GM23338 (cell line): ENCODE data around the gene CFHR2. TPM values are rescaled to one million over a fixed set of nuclear protein-coding genes. Genes with fewer than 3 reads are reported as not detected.

Experiments used
- ATAC-seq: fragments of 200-7000 bp; cut with Tn5 transposase; 3 replicates; pipeline ENCODE4 v1.9.1; 2020
- DNase-seq: peaks from one replicate; pipeline ENCODE4 v3.0.0-alpha.2; 2015; ENCODE audit warnings: low spot score
- H2AFZ ChIP-seq: fragments of 200-600 bp; sonication (generic); 2 replicates; pipeline ENCODE4 v1.8.0; 2016; ENCODE audit warnings: antibody characterized with exemption, mild to moderate bottlenecking, moderate library complexity
- H3F3A ChIP-seq: fragments of 200-600 bp; sonication (generic); replicated peaks from 2 replicates; pipeline ENCODE4 v1.8.0; 2017; ENCODE audit warnings: antibody characterized with exemption, mixed run types, low read depth
- H3K27ac ChIP-seq: fragments of 200-600 bp; sonication (generic); 2 replicates; pipeline ENCODE4 v1.6.1; 2016; ENCODE audit warnings: low read depth
- H3K27me3 ChIP-seq: fragments of 200-600 bp; sonication (generic); 2 replicates; pipeline ENCODE4 v1.8.0; 2016; ENCODE audit warnings: mild to moderate bottlenecking, mixed run types, moderate library complexity; ENCODE audit not compliant: insufficient read depth
- H3K36me3 ChIP-seq: fragments of 200-600 bp; sonication (generic); 2 replicates; pipeline ENCODE4 v1.8.0; 2016; ENCODE audit warnings: mild to moderate bottlenecking; ENCODE audit not compliant: insufficient read depth
- H3K4me1 ChIP-seq: fragments of 200-600 bp; sonication (generic); 2 replicates; pipeline ENCODE4 v1.8.0; 2016; ENCODE audit warnings: mild to moderate bottlenecking, moderate library complexity; ENCODE audit not compliant: insufficient read depth
- H3K4me2 ChIP-seq: fragments of 200-600 bp; sonication (generic); 2 replicates; pipeline ENCODE4 v1.7.1; 2017; ENCODE audit warnings: mixed run types
- H3K4me3 ChIP-seq: fragments of 200-600 bp; sonication (generic); 2 replicates; pipeline ENCODE4 v1.6.1; 2016; ENCODE audit warnings: mixed run types
- H3K79me2 ChIP-seq: fragments of 200-600 bp; sonication (generic); replicated peaks from 2 replicates; pipeline ENCODE4 v1.8.0; 2017; ENCODE audit warnings: mild to moderate bottlenecking; ENCODE audit not compliant: insufficient read depth
- H3K9me2 ChIP-seq: fragments of 200-600 bp; sonication (generic); 2 replicates; pipeline ENCODE4 v1.8.0; 2017; ENCODE audit not compliant: insufficient read depth
- H4K20me1 ChIP-seq: fragments of 200-600 bp; sonication (generic); replicated peaks from 2 replicates; pipeline ENCODE4 v1.8.0; 2017; ENCODE audit warnings: mild to moderate bottlenecking; ENCODE audit not compliant: insufficient read depth
- H3K27ac Mint-ChIP-seq: 2 replicates; pipeline ENCODE4 v1.8.0; 2020; ENCODE audit warnings: inconsistent platforms, mild to moderate bottlenecking, moderate library complexity, mixed read lengths
- H3K27me3 Mint-ChIP-seq: 3 replicates; pipeline ENCODE4 v1.8.0; 2022; ENCODE audit warnings: low read depth, mild to moderate bottlenecking, moderate library complexity, mixed read lengths, inconsistent platforms; ENCODE audit not compliant: insufficient read depth, poor library complexity
- H3K36me3 Mint-ChIP-seq: 3 replicates; pipeline ENCODE4 v1.8.0; 2021; ENCODE audit warnings: low read depth, mild to moderate bottlenecking, inconsistent platforms, moderate library complexity, mixed read lengths
- H3K4me1 Mint-ChIP-seq: 3 replicates; pipeline ENCODE4 v1.8.0; 2020; ENCODE audit warnings: mild to moderate bottlenecking, inconsistent platforms, mixed read lengths
- H3K4me3 Mint-ChIP-seq: 3 replicates; pipeline ENCODE4 v1.8.0; 2021; ENCODE audit warnings: moderate library complexity, mild to moderate bottlenecking, inconsistent platforms, mixed read lengths
- H3K9me3 Mint-ChIP-seq: 3 replicates; pipeline ENCODE4 v1.8.0; 2020; ENCODE audit warnings: moderate library complexity, mild to moderate bottlenecking, inconsistent platforms, mixed read lengths
- CREB1 ChIP-seq: fragments of 250-450 bp; sonication (Bioruptor Pico); IDR thresholded peaks from 2 replicates; pipeline ENCODE4 v1.5.0; 2020; ENCODE audit warnings: low read depth, mild to moderate bottlenecking, moderate library complexity
- EZH2 ChIP-seq: fragments of 200-600 bp; sonication (generic); IDR thresholded peaks from one replicate; pipeline ENCODE4 v1.8.0; 2017; ENCODE audit warnings: antibody characterized with exemption, mild to moderate bottlenecking, low read depth; ENCODE audit not compliant: unreplicated experiment
- EZH2phosphoT487 ChIP-seq: fragments of 200-600 bp; sonication (generic); IDR thresholded peaks from one replicate; pipeline ENCODE4 v1.8.1; 2018; ENCODE audit warnings: antibody characterized with exemption; ENCODE audit not compliant: unreplicated experiment
- JUNB ChIP-seq: IDR thresholded peaks from one replicate; pipeline ENCODE4 v1.6.1; 2016; ENCODE audit warnings: antibody characterized with exemption; ENCODE audit not compliant: unreplicated experiment
- NANOG ChIP-seq: IDR thresholded peaks from 2 replicates; pipeline ENCODE4 v1.6.1; 2016; ENCODE audit warnings: antibody characterized with exemption, borderline replicate concordance
- POLR2AphosphoS5 ChIP-seq: IDR thresholded peaks from 2 replicates; pipeline ENCODE4 v1.6.1; 2016; ENCODE audit warnings: antibody characterized with exemption, low read depth
- STAT1 ChIP-seq: IDR thresholded peaks from one replicate; pipeline ENCODE4 v1.6.1; 2016; ENCODE audit warnings: antibody characterized with exemption; ENCODE audit not compliant: unreplicated experiment
- ZNF331 ChIP-seq: fragments of 250-450 bp; sonication (Bioruptor Pico); IDR thresholded peaks from 2 replicates; pipeline ENCODE4 v1.5.0; 2020; ENCODE audit warnings: low read depth, mild to moderate bottlenecking, moderate library complexity
- polyA plus RNA-seq: library from polyadenylated mRNA; unstranded; fragments of >200 nt; fragmentation: Nextera tagmentation; extraction: Ambion mirVana; gene quantifications from 2 replicates; pipeline ENCODE4 v1.2.1, GENCODE V29; 2016
- total RNA-seq: library from RNA; depleted of rRNA; stranded (reverse); fragments of >200 nt; shearing (Covaris generic); gene quantifications from 2 replicates; pipeline ENCODE4 v1.2.3, GENCODE V29; 2014
- TF ChIP-seq, protein P1 (sequence below): fragments of 250-450 bp; sonication (Bioruptor Pico); IDR thresholded peaks from 2 replicates; pipeline ENCODE4 v1.5.0; 2020; ENCODE audit warnings: mild to moderate bottlenecking, moderate library complexity
- TF ChIP-seq, protein P2 (sequence below), 2 experiments: fragments of 200-600 bp in 1 of 2; sonication (generic) in 1 of 2; conservative IDR thresholded peaks; 2 replicates each; pipeline versions ENCODE4 v1.5.1 to v1.6.1; 2016 to 2017; ENCODE audit warnings: antibody characterized with exemption in 2 of 2, low read depth in 2 of 2, mild to moderate bottlenecking in 2 of 2, moderate library complexity in 1 of 2
- TF ChIP-seq, protein P3 (sequence below): IDR thresholded peaks from 2 replicates; pipeline ENCODE4 v1.6.1; 2016; ENCODE audit warnings: antibody characterized with exemption
- TF ChIP-seq, protein P4 (sequence below): IDR thresholded peaks from one replicate; pipeline ENCODE4 v1.6.1; 2018; ENCODE audit warnings: antibody characterized with exemption; ENCODE audit not compliant: unreplicated experiment

Gene CFHR2
- total and polyA plus RNA-seq, 2 experiments from 2014 or later: not detected

DNA sequence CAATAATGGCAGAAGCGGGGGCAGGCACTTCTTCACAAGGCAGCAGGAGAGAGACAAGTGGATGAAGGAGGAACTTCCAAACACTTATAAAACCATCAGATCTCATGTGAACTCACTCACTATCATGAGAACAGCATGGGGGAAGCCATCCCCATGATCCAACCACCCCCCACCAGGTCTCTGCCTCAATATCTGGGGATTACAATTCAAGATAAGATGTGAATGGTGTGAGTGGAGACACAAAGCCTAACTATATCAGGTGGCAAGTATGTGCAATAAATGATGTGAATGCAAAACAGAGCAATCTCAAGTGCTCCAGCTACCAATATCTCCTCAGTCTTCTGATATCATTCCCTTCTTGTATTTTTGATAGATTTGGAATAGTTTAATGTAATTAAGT lies 12.4 kb downstream of the CFHR2 start:
- Mint-ChIP-seq H3K4me3 (no peak overlapping the region), H3K27ac (no peak overlapping the region), H3K4me1 (peaks cover 2% of the 10 kb centered on the region; the same call in 1 of the 3 replicates), H3K9me3 (no peaks in the 10 kb centered on the region), H3K36me3 (no peaks in the 10 kb centered on the region), H3K27me3 (no peaks in the 10 kb centered on the region)
- no peak overlapping the region for H2AFZ ChIP-seq
- no peaks in the 10 kb centered on the region for H3K27me3 ChIP-seq
- DNase-seq (no peak), ATAC-seq (no peak)
- no peaks in the 10 kb centered on the region for H3K36me3 ChIP-seq
- no peaks in the 10 kb centered on the region for H4K20me1 ChIP-seq
- TF ChIP-seq, protein P1, sequence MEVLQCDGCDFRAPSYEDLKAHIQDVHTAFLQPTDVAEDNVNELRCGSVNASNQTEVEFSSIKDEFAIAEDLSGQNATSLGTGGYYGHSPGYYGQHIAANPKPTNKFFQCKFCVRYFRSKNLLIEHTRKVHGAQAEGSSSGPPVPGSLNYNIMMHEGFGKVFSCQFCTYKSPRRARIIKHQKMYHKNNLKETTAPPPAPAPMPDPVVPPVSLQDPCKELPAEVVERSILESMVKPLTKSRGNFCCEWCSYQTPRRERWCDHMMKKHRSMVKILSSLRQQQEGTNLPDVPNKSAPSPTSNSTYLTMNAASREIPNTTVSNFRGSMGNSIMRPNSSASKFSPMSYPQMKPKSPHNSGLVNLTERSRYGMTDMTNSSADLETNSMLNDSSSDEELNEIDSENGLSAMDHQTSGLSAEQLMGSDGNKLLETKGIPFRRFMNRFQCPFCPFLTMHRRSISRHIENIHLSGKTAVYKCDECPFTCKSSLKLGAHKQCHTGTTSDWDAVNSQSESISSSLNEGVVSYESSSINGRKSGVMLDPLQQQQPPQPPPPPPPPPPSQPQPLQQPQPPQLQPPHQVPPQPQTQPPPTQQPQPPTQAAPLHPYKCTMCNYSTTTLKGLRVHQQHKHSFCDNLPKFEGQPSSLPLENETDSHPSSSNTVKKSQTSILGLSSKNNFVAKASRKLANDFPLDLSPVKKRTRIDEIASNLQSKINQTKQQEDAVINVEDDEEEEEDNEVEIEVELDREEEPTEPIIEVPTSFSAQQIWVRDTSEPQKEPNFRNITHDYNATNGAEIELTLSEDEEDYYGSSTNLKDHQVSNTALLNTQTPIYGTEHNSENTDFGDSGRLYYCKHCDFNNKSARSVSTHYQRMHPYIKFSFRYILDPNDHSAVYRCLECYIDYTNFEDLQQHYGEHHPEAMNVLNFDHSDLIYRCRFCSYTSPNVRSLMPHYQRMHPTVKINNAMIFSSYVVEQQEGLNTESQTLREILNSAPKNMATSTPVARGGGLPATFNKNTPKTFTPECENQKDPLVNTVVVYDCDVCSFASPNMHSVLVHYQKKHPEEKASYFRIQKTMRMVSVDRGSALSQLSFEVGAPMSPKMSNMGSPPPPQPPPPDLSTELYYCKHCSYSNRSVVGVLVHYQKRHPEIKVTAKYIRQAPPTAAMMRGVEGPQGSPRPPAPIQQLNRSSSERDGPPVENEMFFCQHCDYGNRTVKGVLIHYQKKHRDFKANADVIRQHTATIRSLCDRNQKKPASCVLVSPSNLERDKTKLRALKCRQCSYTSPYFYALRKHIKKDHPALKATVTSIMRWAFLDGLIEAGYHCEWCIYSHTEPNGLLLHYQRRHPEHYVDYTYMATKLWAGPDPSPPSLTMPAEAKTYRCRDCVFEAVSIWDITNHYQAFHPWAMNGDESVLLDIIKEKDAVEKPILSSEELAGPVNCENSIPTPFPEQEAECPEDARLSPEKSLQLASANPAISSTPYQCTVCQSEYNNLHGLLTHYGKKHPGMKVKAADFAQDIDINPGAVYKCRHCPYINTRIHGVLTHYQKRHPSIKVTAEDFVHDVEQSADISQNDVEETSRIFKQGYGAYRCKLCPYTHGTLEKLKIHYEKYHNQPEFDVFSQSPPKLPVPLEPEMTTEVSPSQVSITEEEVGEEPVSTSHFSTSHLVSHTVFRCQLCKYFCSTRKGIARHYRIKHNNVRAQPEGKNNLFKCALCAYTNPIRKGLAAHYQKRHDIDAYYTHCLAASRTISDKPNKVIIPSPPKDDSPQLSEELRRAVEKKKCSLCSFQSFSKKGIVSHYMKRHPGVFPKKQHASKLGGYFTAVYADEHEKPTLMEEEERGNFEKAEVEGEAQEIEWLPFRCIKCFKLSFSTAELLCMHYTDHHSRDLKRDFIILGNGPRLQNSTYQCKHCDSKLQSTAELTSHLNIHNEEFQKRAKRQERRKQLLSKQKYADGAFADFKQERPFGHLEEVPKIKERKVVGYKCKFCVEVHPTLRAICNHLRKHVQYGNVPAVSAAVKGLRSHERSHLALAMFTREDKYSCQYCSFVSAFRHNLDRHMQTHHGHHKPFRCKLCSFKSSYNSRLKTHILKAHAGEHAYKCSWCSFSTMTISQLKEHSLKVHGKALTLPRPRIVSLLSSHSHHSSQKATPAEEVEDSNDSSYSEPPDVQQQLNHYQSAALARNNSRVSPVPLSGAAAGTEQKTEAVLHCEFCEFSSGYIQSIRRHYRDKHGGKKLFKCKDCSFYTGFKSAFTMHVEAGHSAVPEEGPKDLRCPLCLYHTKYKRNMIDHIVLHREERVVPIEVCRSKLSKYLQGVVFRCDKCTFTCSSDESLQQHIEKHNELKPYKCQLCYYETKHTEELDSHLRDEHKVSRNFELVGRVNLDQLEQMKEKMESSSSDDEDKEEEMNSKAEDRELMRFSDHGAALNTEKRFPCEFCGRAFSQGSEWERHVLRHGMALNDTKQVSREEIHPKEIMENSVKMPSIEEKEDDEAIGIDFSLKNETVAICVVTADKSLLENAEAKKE (CRISPR knock-in tag): no peak
- TF ChIP-seq NANOG (no peak), CREB1 (CRISPR knock-in tag) (no peak), EZH2 (no peak), JUNB (no peak), POLR2AphosphoS5 (no peak), STAT1 (no peak), ZNF331 (CRISPR knock-in tag) (no peak), EZH2phosphoT487 (no peak)
- TF ChIP-seq, protein P2, sequence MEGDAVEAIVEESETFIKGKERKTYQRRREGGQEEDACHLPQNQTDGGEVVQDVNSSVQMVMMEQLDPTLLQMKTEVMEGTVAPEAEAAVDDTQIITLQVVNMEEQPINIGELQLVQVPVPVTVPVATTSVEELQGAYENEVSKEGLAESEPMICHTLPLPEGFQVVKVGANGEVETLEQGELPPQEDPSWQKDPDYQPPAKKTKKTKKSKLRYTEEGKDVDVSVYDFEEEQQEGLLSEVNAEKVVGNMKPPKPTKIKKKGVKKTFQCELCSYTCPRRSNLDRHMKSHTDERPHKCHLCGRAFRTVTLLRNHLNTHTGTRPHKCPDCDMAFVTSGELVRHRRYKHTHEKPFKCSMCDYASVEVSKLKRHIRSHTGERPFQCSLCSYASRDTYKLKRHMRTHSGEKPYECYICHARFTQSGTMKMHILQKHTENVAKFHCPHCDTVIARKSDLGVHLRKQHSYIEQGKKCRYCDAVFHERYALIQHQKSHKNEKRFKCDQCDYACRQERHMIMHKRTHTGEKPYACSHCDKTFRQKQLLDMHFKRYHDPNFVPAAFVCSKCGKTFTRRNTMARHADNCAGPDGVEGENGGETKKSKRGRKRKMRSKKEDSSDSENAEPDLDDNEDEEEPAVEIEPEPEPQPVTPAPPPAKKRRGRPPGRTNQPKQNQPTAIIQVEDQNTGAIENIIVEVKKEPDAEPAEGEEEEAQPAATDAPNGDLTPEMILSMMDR (conservative IDR thresholded peaks at IDR 0.05; ENCODE audit: low read depth in 2 of 2): no peak
- TF ChIP-seq, protein P3, sequence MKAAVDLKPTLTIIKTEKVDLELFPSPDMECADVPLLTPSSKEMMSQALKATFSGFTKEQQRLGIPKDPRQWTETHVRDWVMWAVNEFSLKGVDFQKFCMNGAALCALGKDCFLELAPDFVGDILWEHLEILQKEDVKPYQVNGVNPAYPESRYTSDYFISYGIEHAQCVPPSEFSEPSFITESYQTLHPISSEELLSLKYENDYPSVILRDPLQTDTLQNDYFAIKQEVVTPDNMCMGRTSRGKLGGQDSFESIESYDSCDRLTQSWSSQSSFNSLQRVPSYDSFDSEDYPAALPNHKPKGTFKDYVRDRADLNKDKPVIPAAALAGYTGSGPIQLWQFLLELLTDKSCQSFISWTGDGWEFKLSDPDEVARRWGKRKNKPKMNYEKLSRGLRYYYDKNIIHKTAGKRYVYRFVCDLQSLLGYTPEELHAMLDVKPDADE: no peak
- TF ChIP-seq, protein P4, sequence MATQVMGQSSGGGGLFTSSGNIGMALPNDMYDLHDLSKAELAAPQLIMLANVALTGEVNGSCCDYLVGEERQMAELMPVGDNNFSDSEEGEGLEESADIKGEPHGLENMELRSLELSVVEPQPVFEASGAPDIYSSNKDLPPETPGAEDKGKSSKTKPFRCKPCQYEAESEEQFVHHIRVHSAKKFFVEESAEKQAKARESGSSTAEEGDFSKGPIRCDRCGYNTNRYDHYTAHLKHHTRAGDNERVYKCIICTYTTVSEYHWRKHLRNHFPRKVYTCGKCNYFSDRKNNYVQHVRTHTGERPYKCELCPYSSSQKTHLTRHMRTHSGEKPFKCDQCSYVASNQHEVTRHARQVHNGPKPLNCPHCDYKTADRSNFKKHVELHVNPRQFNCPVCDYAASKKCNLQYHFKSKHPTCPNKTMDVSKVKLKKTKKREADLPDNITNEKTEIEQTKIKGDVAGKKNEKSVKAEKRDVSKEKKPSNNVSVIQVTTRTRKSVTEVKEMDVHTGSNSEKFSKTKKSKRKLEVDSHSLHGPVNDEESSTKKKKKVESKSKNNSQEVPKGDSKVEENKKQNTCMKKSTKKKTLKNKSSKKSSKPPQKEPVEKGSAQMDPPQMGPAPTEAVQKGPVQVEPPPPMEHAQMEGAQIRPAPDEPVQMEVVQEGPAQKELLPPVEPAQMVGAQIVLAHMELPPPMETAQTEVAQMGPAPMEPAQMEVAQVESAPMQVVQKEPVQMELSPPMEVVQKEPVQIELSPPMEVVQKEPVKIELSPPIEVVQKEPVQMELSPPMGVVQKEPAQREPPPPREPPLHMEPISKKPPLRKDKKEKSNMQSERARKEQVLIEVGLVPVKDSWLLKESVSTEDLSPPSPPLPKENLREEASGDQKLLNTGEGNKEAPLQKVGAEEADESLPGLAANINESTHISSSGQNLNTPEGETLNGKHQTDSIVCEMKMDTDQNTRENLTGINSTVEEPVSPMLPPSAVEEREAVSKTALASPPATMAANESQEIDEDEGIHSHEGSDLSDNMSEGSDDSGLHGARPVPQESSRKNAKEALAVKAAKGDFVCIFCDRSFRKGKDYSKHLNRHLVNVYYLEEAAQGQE: no peak
- no peak overlapping the region for H3K4me3 ChIP-seq
- H3K4me1 ChIP-seq: no peaks in the 10 kb centered on the region
- H3K27ac ChIP-seq: no peak overlapping the region
- no peaks in the 10 kb centered on the region for H3F3A ChIP-seq
- H3K4me2 ChIP-seq: no peak overlapping the region
- peaks cover 5% of the 10 kb centered on the region; the same call in 1 of the 2 replicates for H3K9me2 ChIP-seq
- no peaks in the 10 kb centered on the region for H3K79me2 ChIP-seq
